K562 (cell line): ENCODE data around the gene RSPRY1.

ENCODE experiments used
- CTCF ChIP-seq, 3 experiments: IDR thresholded peaks in 2 of 3; conservative IDR thresholded peaks in 1 of 3; 2 replicates each; pipeline ENCODE4 v1.5.1; 2011 to 2012; ENCODE audit warnings: low read length in 3 of 3, mild to moderate bottlenecking in 3 of 3, control low read depth in 2 of 3, improper control_type of control experiment in 1 of 3, inconsistent platforms in 1 of 3, low read depth in 1 of 3, mixed read lengths in 1 of 3, moderate library complexity in 1 of 3; ENCODE audit not compliant: insufficient read depth in 2 of 3
- EP300 ChIP-seq: IDR thresholded peaks from 2 replicates; pipeline ENCODE4 v1.6.1; 2012; ENCODE audit warnings: low read length, improper control_type of control experiment
- NFE2L1 ChIP-seq: fragments of 450-650 bp; IDR thresholded peaks from 2 replicates; pipeline ENCODE4 v1.6.1; 2016; ENCODE audit warnings: missing genetic modification characterization, low read depth, mild to moderate bottlenecking, missing compliant biosample characterization, moderate library complexity, borderline replicate concordance
- REST ChIP-seq, 2 experiments: fragments of 450-650 bp; formaldehyde crosslinking in 1 of 2; IDR thresholded peaks; 2 replicates each; pipeline versions ENCODE4 v1.4.0 to v1.6.1; 2014 to 2020; ENCODE audit warnings: mild to moderate bottlenecking in 2 of 2, borderline replicate concordance in 1 of 2, low read depth in 1 of 2
- RREB1 ChIP-seq: fragments of 250-450 bp; sonication (Bioruptor Pico); IDR thresholded peaks from 2 replicates; pipeline ENCODE4 v1.4.0; 2020
- SMAD1 ChIP-seq: fragments of 150-350 bp; IDR thresholded peaks from 2 replicates; pipeline ENCODE4 v1.6.1; 2014; ENCODE audit warnings: low read length, low read depth; ENCODE audit not compliant: partially characterized antibody
- ZBED1 ChIP-seq: IDR thresholded peaks from 2 replicates; pipeline ENCODE4 v1.6.1; 2014
- ZNF274 ChIP-seq: IDR thresholded peaks from 2 replicates; pipeline ENCODE4 v1.6.1; 2011; ENCODE audit warnings: low read depth, mild to moderate bottlenecking, low read length, moderate library complexity, borderline replicate concordance
- ZNF316 ChIP-seq: fragments of 450-650 bp; IDR thresholded peaks from 2 replicates; pipeline ENCODE4 v1.6.1; 2016

DNA sequence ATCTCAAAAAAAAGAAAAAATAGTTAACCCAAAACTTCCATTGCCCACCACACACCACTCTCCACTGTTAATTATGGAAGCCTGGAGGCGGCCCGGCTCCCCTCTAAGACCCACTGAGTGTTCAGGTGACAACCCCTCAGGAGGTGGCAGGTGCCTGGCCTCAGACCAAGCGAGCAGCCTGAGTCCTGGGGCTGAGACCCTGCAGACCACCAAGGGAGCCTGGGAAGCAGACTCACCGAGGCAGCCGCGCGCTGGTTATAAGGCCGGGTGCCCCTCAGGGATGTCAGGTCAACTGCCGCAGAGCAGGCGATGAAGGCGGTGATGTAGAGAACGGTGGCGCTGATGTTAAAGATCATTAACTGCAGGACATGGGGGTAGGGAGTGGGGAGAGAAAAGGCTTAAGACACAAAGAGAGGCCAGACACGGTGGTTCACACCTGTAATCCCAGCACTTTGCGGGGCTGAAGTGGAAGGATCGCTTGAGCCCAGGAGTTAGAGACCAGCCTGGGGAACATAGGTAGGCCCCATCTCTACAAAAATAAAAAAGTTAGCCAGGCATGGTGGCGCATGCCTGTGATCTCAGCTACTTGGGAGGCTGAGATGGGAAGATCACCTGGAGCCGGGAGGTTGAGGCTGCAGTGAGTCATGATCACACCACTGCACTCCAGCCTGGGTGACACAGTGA lies 72.2 kb downstream of the RSPRY1 start:
- no peak for TF ChIP-seq CTCF (IDR thresholded peaks at IDR 0.05 in 2 of 3, conservative IDR thresholded peaks at IDR 0.05 in 1 of 3; ENCODE audit: insufficient read depth in 2 of 3, low read depth in 1 of 3, low read length in 3 of 3)
- no peak for TF ChIP-seq EP300
- no peak for TF ChIP-seq RREB1 (CRISPR knock-in tag)
- TF ChIP-seq NFE2L1 (tag) = no peak
- no peak for TF ChIP-seq REST (IDR thresholded peaks at IDR 0.05; ENCODE audit: borderline replicate concordance)
- no peak for TF ChIP-seq REST (CRISPR knock-in tag; IDR thresholded peaks at IDR 0.05; ENCODE audit: low read depth)
- no peak for TF ChIP-seq ZNF316
- no peak for TF ChIP-seq ZNF274
- no peak for TF ChIP-seq SMAD1
- no peak for TF ChIP-seq ZBED1
